Heart left ventricle (tissue), 13 donors: ENCODE measurements around the gene H2AZ2.

Experiments used
- POLR2A ChIP-seq, 2 donors: fragments of 450-650 bp; IDR thresholded peaks; one replicate each; pipeline ENCODE4 v1.6.1; 2017; ENCODE audit warnings: antibody characterized with exemption in 2 of 2, mild to moderate bottlenecking in 2 of 2, moderate library complexity in 2 of 2
- TF ChIP-seq, protein P1 (sequence below), 12 donors: fragments of 200-600 bp; sonication (generic) in 4 of 12; IDR thresholded peaks; one replicate each; pipeline versions ENCODE4 v1.5.0 to v1.8.0; 2018 to 2022; ENCODE audit warnings: antibody characterized with exemption in 12 of 12, mild to moderate bottlenecking in 5 of 12
- donor health status: ischemic (EF 13 %, LVEDD 7.1; RV severe dilation, severe dysfunction).
- donor health status: DM: no; HTN: yes; CAD: no.
- donor health status: DM: no; HTN: no; CAD: no.
- donor health status: ischemic (EF 25% LVEDD 6.9; RV normal size, moderate dysfunction).
- donor health status: ischemic (EF 25% LVEDD 5.7; RV mildly dilated, moderate dysfunction).
- donor health status: ischemic (EF 35%, LVEDD 5.7; RV mildly dilated, moderate dysfunction).
- donor health status: nonischemic (EF 11% LVEDD 7.7; RV severe dilation, severe dysfunction).
- donor health status: DM: yes; HTN: yes; CAD: no.
- donor health status: PGD.
- donor health status: ischemic (EF 29% LVEDD 5.4; RV normal size, mild dysfunction).
- donor health status: nonischemic (EF 23%, LVEDD 6.1; RV moderate dilation, normal function).

DNA sequence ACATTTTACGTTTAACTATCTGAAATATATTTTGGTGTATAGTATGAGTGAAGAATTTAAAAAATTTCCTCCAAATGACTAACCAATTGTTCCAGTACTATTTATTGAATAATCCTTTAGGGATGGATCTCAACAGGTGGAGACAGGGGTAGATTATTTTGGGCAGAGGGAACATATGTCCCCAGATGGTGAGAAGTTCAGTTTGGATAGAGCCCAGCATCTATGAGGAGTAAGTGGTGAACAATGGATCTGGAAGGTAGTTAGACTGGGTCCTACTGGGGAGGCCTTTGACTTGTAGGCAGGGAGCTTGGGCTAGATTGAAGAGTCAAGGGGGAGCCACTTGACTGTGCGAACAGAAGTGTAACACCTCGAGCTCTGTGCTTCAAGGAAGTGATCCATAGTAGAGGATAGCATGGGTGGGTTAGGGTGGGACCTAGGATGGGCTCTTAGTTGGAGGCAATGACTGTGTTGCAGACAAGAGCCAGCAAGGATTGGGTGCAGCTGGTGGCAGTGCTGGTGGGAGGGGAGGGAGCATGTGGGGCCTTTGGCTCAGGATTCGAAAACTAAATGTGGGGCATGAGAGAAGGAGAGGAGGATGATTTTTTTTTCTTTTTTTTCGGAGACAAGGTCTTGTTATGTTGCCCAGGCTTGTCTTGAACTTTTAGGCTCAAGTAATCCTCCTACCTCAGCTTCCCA is 41.3 kb upstream of the H2AZ2 start:
- TF ChIP-seq, protein P1, sequence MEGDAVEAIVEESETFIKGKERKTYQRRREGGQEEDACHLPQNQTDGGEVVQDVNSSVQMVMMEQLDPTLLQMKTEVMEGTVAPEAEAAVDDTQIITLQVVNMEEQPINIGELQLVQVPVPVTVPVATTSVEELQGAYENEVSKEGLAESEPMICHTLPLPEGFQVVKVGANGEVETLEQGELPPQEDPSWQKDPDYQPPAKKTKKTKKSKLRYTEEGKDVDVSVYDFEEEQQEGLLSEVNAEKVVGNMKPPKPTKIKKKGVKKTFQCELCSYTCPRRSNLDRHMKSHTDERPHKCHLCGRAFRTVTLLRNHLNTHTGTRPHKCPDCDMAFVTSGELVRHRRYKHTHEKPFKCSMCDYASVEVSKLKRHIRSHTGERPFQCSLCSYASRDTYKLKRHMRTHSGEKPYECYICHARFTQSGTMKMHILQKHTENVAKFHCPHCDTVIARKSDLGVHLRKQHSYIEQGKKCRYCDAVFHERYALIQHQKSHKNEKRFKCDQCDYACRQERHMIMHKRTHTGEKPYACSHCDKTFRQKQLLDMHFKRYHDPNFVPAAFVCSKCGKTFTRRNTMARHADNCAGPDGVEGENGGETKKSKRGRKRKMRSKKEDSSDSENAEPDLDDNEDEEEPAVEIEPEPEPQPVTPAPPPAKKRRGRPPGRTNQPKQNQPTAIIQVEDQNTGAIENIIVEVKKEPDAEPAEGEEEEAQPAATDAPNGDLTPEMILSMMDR (IDR thresholded peaks at IDR 0.05) = no peak
- TF ChIP-seq POLR2A (IDR thresholded peaks at IDR 0.05) = no peak
